Glomerular visceral epithelial cell (primary cell): ENCODE data around the gene OPA3.
"Not testable (repeated sequence)": the region's sequence is repeated elsewhere in the genome, so short reads cannot be mapped to it uniquely, and the experiment has no call there.

Experiments
- DNase-seq: peaks from one replicate; pipeline ENCODE4 v3.0.0-alpha.2; 2016; ENCODE audit errors: extremely low spot score

The OPA3 gene

DNA sequence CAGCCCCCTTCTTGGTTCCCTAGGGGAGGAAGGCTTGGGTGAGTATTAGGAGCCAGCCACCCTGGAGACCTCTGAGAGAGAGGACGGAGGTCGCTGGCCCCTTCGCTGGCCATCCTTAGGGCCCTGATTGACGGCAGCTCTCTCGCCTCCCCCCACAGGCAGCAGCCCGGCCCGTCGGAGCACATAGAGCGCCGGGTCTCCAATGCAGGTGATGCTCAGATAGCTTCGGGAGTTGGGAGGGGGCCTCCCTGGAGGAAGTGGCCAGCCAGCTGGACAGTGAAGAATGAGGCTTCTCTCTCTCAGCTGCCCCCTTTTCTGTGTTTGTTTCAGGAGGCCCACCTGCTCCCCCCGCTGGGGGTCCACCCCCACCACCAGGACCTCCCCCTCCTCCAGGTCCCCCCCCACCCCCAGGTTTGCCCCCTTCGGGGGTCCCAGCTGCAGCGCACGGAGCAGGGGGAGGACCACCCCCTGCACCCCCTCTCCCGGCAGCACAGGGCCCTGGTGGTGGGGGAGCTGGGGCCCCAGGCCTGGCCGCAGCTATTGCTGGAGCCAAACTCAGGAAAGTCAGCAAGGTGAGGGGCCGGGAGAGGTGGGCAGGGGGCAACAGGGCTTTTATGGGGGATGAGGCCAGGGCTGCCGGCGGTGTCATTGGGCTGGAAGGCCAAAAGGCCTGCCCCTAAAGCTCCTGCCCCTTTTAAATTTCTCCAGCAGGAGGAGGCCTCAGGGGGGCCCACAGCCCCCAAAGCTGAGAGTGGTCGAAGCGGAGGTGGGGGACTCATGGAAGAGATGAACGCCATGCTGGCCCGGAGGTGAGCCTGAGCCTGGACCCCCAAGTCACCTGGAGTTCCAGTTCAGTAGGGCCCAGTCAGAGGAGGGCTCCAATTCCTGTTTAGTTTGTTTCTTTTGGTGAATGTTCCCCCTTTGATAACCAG is 62.3 kb downstream of the OPA3 start:
- no peak for DNase-seq

DNA sequence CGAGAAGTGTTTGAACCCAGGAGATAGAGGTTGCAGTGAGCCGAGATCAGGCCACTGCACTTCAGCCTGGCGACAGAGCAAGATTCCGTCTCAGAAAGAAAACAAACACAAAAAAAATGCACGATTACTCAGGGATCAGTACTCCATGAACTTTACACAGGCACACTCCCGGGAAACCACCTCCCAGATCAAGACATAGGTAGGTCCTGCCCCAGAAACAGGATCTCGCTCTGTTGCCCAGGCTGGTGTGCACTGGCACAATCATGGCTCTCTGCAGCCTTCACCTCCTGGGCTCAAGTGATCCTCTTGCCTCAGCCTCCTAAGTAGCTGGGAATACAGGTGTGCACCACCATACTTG is 66.2 kb downstream of the OPA3 start:
- DNase-seq: no peak

DNA sequence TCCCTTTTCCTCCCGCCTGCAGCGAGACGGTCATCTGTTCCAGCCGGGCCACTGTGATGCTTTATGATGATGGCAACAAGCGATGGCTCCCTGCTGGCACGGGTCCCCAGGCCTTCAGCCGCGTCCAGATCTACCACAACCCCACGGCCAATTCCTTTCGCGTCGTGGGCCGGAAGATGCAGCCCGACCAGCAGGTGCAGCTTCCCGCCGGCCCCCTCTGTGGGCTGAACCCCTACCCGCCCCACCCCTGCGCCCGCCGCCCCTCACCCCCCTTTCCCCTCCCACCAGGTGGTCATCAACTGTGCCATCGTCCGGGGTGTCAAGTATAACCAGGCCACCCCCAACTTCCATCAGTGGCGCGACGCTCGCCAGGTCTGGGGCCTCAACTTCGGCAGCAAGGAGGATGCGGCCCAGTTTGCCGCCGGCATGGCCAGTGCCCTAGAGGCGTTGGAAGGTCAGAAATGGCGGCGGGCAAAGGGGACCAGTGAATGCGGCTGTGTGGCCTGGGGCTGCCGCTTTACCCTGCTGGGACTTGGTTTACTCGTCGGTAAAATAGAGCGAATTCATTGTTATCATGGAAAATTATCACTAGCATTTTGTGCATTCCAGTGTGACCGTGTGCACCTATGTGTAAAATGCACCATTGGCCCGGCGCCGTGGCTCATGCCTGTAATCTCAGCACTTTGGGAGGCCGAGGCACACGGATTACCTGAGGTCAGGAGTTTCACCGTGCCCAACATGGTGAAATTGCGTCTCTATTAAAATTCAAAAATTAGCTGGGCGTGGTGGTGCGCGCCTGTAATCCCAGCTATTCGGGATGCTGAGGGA is 66.7 kb downstream of the OPA3 start:
- DNase-seq: no peak

DNA sequence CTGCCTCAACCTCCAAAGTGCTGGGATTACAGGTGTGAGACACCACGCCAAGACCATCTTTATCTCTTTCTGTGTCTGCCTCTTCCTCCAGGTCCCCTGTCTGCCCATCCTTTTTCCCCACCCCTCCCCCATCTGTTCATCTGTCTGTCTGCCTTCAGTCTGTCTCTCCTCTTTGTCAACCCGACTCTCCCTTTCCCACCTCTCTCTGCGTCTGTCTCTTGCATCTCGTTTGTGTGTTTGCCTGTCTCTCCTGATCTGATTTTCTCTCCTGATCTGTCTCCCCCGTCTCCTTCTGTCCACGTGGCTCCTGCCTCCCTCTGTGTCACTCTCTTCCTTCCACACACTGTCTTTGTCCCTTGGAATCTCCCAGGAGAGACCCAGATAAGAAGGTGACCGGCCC is 67.4 kb downstream of the OPA3 start:
- no peak for DNase-seq

DNA sequence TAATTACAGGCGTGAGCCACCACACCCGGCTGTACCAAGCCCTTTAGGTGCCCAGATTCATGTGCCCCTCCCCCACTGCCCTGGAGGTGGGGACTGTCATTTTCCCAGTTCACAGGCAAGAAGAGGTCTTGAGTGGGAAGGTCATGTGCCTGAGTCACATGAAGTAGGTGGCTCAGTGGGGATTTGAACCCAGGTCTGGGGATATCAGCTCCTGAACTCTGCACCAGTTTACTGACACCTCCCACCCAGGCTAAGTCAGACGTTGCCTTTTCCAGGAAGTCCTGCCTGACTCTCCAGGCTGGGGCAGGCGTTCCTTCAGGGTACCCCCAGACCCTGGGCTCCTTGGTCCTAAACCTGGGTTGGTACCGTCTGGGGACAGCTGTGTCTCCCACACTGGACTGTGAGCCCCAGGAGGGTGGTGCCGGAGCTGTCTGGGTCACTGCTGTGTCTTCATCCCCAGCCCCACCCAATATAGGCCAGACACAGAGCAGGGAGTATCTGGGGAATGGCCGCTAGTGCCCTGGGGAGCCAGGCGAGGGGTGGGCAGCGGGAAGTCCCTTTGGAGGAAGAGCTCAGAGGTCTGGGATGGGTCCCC is 68.7 kb downstream of the OPA3 start:
- DNase-seq: no peak

DNA sequence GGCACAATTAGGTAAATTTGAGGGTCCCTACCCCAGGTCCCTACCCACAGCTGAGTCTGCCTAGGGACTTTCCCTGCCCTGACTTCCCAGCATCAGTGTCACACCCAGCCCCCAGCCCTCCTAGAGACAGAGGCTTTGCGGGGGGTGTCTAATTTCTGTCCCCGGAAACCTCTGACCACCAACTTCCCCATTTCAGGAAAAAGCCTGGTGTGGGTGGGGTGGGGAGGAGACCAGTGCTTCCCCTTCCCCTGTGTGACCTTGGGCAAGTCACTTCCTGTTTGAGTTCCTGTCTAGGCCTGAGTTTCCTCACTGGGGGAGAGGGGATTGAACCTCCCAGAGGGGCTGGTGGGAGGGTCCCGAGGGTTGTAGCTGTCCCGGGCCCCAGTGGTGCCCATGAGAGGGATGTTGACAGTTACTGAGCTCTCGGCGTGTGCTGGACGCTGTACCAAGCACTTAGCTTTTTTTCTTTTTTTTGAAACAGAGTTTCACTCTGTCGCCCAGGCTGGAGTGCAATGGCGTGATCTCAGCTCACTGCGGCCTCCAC is 69.4 kb downstream of the OPA3 start:
- no peak for DNase-seq

DNA sequence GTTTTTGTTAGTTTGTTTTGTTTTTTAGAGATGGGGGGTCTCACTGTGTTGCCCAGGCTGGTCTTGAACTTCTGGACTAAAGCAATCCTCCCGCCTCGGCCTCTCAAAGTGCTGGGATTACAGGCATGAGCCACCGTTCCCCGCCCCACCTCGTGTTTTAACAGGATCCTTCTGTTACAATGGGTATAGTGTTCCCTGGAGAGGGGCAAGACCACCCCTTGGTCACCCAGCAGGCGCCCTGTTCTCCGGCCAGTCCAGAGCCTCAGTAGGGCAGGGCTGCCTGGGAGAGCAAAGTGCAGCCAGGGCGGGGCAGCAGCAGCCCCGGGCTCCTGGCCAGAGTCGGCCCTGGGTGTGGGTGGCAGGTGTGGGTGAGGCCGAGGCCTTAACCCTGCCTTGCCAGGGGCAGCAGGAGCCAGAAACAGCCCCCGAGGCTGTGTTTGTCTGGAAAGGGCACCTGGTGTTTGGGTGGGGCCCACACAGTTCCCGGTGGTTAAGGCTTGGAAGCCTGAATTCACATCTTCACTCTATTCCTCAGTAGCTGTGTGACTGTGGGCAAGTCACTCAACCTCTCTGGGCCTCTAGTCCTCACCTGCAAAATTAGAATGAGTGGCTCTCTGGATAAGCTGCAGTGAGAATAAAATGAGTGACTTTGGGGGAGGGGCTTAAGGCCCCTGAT is 70.1 kb downstream of the OPA3 start:
- DNase-seq: no peak

DNA sequence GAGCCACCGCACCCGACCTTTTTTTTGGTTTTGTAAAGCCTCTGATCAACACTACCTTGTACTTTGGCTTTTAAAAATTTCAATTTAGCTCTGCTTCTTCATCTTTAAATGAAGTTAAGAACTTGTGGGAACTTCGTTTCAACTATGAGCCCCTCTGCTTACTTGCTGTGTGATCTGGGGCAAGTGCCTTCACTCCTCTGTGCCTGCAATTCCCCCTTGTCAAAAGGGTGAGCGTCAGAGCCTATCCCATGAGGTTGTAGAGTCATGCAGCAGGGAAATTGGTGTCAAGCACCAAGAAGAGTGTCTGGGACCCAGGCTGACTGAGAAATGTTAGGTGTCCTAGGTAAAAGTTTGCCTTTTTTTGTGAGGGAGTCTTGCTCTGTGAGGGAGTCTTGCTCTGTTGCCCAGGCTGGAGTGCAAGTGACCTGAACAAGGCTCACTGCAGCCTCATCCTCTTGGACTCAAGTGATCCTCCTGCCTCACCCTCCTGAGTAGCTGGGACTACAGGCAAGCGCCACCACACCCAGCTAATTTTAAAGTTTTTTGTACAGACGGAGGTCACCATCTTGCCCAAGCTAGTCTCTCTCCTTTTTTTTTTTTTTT is 71.6 kb downstream of the OPA3 start:
- no peak for DNase-seq

DNA sequence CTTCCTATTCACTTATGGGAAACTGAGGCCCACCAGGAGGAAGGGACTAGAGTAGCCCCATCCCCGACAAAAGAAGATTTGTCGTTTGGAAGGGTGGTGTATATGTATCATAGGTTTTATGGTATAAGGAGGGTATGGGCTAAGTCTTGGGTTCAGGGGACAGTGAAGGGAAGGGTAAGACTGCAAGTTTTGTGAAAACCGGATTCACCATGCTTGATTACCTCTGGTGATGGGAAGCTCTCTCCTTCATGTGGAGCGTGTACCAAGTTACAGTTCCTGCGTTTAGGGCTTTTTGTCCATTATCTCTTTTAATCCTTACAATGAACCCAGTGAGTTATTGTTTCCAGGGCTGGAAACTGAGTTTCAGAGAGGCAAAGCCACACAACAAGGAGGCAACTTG is 73.5 kb downstream of the OPA3 start:
- DNase-seq: no peak

DNA sequence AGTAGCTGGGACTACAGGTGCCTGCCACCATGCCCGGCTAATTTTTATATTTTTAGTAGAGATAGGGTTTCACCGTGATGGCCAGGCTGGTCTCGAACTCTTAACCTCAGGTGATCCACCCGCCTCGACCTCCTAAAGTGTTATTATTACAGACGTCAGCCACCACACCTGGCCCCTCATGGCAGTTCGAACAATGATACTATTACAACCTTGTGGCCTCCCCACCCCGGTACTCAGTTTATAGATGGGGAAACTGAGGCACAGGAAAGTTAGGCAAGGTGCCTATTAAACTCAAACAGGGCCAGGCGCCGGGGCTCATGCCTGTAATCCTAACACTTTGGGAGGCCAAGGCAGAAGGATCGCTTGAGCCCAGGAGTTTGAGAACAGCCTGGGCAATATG is 74.2 kb downstream of the OPA3 start:
- not testable (repeated sequence) for DNase-seq

DNA sequence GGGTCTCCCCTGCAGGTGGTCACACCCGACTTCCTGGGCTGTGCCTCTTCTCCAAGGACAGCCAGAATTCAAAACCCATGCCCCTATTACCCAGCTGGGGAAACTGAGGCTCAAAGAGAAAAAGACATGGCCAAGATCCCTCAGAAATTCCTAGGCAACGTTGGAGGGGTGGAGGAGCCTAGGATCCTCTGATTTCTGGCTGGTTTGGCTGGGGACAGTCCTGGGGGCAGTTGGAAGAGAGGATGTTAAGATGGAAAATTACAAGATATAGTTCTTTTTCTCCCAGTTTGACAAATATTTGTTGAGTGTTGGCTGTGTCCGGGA is 74.9 kb downstream of the OPA3 start:
- no peak for DNase-seq

DNA sequence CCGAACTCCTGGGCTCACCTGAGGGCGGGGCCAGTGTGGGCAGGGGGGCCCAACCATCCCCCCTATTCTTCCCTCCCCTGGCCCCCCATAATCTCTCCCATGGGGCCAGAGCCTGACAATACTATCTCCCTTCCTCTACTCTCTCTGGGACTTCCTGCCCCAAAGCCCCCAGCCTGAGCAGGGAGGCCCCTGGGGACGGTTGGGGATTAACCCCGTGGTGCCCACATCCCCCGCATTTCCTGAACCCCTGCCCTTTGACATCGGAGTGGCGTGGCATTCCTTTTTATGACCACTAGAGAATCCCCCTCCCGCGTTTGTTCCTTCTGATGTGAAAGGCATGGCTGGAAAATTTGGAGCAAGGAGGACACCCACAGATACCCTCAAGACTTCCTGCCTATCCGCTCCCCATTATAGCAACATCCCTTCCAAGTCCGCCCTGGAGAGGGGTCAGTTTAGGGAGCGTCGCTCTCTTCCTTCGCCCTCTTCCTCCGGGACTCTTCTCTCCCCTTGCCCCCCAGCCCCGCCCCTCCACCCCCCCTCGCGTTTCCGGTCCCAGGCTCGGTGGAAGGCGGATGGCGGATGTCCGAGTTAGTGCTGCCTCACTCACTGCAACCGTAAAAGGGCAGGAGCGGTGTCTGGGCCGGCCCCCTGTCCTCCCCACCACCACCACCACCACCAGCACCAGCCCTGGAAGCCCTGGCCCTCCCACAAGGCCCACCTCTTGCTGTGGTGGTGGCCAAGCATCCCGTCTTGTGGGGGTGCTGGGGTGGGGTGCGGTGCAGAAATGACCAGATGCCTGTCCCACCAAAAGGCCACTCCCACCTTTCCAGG is 75.5 kb downstream of the OPA3 start:
- DNase-seq: peak; percentile 89

DNA sequence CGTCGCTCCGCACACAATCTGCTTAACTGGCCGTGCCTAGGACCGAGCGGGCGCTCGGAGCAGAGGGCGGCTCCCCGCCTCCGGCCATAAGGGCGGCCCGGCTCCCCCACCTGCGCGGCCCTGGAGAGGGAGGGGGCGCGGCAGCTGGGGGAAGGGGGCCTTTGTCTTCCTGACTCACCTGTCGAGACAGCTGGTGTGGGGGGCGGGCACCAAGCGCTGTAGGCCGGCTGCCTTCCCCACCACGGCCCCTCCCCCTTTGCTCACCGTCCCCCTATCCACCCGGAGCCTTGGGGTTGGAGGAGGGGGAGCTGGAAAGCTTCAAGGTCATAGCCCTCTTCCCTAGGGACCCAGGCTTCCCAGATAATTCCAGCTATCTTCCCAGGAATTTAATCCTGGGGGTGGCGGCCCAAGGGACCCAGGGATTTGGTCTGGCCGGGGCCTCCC is 76.2 kb downstream of the OPA3 start:
- DNase-seq: peak; percentile 63

DNA sequence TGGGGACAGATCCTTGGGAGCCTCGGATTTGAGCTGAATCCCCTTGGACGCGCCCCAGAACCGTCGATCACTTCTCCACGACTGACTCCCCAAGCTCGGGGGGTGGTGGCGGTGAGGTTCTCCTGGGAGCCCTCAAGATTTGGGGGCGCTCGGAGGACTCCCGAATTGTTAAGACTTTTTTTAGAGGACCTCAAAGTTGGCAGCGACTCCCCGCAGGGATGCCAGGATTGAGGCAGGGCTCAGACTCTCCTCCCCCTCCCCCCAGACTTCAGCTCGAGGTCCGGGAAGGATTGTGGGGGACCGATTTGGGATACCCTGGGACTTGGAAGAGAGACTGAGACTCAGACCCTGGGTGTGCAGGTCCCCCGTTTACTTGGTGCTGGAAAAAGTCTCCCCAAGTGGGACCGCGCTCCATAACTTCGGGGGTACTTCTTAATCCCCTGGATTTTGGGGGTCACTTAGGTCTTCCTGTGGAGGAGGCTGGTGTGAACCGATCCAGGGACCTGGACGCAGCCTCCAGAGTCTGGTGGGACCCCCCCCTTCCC is 76.7 kb downstream of the OPA3 start:
- no peak for DNase-seq

DNA sequence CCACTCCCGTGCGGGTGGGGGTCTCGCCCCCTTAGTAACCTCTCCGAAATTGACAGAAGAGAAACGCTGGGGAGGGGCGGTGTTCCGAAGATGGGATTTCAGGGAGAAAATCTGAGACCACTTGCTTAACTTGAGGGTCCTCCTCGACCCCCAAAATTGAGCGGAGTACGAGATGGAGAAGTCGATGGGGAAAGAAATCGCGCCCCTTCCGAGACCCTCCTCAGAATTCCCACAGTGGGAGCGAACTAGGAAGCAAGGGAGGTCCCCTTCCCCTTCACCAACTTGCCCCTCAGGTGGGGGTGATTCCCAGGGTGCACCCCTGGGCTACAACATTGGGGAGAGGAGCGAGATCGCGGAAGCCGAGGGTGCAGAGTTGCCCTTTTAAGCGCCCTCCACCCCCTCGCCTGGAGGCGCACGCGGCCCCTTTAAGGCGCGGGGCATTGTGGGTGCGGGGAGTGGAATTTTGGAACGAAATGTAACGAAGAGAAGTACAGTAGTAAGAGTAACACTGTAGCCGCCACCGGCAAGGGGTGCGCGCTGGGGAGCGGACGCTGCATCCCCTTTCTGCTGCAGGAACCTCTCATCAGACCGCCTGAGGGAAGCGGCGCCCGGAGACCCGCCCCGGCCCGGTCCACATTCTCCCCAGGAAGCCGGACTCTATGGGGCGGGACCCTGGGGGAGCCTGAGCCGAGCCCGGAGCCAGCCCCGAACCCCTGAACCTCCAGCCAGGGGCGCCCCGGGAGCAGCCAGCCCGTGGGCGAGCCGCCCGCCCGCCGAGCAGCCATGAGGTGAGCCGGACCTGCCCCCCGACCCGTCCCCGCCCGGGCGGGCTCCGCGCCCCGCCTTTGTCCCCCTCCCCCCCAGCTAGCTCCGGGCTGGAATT is 77.4 kb downstream of the OPA3 start, which contains the start of gene VASP:
TSS of gene VASP (plus strand) at position 491 of the 883 bp plus-strand sequence. CDS start at position 784, 293 bp downstream.
- DNase-seq: peak; percentile 90

DNA sequence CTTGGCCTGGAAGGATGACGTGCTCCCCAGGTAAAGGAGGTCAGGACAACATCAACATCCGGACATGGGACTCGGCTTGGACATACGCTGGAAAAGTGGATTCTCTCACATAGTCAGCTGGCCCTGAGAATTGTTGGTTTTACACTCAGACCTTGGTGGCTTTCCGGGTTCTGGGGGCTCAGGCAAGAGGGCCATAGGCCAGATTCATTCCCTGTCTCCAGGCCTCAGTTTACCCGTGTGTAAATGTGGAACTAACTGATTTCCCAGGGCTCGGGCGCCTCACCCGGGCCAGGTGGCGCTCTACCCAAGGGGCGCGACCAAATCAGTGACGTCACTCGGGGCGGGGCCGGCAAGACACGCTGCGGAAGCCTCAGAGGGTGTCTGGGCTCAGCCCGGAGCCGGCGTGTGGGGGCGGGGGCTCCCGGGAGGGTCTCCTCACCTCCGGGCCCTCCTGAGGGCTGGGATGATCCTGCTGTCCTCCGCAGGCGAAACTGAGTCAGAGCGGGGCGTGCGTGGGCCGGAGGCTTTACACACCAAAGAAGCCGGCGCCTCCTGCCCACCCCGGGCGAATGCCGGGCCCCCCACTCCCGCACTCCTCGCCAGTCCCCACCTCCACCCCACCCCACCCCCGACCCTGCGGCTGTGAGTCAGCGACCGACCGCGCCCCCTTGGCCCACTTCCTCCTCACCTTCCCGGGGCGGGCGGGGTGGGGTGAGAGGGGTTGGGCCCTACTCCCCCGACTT is 78.2 kb downstream of the OPA3 start:
- peak; percentile 95 for DNase-seq

DNA sequence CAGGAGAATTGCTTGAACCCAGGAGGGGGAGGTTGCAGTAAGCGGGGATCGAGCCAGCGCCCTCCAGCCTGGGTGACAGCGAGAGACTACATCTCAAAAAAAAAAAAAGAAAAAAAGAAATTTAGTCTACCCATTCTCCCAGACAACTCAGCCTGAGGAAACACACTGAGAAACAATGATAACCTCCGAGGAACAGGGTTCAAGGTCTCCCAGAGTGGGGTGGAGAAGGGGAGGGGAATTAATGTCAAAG is 78.7 kb downstream of the OPA3 start:
- DNase-seq: no peak

DNA sequence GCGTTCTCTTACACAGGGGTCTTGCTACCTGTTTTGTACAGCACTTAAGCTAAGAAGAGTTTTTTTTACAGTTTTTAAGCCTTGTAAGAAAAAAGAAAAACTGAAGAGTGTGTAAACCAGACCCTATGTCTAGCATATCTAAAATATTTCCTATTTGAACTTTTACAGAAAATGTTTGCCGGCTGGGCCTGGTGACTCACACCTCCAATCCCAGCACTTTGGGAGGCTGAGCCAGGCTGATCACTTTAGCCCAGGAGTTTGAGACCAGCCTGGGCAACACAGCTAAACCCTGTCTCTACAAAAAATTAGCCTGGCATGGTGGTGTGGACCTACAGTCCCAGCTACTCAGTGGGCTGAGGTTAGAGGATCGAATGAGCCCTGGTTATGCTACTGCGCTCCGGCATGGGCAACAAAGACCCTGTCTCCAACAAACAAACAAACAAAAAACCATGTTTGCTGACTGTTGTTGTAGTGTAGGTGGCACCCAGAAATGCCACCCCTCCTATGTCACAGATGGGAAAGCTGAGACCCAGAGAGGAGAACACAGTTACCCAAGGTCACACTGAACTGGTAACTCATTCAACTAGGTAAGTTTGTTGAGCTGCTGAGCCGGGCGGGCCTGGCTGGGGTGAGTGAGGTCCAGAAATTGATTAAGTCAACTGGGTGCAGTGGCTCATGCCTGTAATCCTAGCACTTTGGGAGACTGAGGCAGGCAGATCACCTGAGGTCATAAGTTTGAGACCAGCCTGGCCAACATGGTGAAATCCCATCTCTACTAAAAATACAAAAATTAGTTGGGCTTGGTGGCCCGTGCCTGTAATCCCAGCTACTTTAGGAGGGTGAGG is 79.2 kb downstream of the OPA3 start:
- DNase-seq: no peak
